NCI-H1417 treated with DMSO at 0.1 percent for 48 hours (cell line): ENCODE data around the gene NTSR1.

Source experiments
- DNase-seq: peaks from one replicate; lab custom pipeline; 2025; lab: John Stamatoyannopoulos, UW

Gene NTSR1

DNA sequence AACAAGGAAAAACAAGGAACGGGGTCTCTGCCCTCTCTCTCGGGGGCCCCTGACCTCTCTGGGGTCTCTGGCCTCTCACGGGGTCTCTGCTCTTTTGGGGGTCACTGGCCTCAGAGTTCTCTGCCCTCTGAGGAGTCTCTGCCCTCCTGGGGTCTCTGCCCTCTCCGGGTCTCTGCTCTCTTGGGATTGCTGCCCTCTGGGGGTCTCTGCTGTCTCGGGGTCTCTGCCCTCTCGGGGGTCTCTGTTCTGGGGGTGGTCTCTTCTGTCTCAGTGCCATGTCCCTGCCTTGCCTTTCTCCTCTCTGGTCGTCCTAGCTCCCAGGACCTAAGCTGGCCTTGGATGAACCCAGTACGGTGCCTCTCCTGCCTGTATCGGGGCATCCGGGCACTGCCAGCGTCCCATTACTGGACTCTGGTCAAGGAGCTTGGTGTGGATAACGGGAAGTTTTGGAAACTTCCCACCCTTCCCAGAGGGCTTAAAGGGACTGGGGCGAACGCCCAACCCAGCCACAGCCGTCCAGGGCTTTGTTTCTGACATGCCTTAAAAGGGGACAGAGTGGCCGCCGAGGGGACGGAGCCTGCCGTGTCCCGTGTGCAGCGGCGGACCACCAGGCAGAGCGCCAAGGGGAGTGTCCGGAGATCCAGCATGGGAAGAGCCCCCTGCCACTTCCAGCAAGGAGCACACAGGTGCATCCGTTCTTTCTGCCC lies 62.9 kb downstream of the NTSR1 start:
- DNase-seq: no peak

DNA sequence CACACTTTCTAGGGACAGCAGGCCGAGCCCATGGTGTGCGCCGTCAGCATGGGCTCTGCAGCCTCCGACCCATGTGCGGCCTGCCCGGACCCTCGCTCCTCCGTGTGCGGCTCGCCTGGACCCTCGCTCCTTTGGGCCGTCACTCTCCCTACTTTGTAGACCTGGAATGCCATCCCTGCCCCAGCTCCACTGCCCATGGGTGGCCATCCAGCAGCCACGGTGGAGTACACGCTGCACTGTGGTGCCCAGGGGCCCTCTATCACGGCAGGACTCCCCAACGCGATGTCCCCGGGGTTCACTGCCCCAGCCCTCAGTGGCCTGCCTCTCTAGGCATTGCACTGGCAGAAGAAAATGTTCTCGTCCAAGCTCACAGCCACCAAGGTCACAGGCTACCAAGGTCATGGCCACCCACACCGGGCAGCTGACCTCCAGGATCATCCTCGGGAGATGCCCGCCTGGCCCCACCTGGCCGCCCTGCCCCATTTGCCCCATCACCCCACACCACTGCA lies 63.5 kb downstream of the NTSR1 start:
- DNase-seq: no peak

DNA sequence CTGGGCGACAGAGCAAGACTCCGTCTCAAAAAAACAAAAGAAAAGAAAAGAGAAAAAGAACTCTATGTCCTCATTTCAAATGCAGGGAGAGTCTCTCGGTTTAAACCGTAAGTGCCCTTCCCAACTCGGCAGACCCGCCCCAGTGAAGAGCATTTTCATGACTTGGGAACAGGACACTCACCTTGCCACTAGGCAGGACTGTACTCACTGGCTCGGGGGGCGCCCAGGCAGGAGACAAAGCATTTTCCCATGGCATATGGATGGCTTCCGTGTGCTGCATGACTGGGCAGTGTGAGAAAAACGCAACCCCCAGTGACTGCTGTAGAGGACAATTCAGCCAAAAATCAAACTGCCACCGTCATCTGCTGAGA lies 64.0 kb downstream of the NTSR1 start:
- DNase-seq: no peak

DNA sequence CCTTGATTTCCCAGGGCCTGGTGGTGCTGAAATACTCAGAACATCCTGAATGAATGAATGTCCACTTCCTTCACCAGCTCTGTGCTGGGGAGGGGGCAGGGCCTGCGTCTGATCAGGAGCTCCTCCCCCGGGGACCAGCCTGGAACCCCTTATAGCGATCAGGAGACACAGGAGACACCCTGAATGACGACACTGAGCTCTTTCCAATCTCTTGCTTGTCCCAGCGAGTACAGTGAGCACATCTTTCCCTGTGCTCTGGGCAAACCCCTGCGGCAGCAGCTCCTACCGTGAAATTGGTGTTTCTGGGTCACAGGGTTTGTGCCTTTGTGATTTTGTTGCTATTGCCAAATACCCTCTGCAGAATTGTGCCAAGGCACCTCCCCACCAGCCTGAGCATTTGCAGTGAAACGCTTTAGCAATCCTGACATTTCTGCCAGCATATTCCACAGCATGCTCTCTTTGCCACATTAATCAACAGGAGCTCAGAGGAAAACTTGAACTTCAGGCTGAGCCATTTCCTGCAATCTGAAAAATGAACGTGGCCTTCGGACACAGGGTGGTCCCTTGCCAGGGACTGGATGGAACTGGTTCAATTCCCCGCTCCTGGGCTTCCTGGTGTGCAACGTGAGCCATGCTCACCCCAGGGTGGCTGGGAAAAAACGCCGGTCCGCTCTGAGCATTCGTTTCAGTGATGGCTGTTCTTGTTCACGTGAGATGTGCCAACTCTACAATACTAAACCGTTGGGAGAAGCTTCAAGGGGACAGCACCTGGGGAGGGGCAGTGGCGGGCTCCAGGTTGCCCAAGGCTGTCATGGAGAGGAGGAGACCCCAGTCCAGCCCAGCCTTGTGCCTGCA lies 64.6 kb downstream of the NTSR1 start:
- DNase-seq: no peak

DNA sequence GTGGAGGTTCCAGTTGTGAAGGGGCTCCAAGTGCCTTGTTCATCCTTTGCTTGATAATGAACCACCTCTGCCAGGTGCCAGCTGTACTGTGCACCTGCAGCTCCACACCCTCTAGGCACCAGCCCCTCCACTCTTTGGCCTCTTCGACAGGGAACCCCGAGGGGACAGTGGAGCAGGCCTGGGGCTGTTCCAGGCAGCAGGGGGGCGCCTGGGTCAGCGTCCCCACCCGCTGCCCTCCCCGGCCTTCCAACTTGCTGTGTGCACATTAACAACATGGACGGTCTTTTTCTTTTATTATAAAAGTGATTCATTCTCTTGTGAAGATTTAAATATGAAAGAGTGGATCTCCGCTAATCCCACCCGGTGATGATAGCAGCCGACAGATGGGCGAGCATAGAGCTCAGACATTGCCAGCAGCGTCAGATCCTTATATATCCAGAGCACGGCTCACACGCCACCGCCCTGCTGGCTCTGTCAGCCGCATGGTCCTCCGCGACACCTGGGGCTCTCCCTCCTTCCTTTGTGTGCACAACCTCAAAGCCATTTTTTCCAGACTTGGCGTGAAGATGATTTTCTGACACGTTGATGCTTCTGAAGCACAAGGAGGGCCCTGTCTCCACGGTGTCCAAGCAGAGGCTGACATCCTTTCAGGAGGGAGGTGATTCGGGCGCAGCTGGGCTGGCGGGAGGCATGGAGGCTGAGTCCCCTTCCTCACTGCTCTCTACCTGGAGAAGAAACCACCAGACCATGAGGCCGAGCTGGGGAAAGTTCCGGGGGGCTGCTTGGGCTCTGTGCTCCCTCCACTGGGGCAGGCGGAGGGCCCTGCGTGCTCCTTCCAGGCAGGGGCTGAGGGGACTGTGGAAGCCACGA lies 65.4 kb downstream of the NTSR1 start:
- DNase-seq: no peak

DNA sequence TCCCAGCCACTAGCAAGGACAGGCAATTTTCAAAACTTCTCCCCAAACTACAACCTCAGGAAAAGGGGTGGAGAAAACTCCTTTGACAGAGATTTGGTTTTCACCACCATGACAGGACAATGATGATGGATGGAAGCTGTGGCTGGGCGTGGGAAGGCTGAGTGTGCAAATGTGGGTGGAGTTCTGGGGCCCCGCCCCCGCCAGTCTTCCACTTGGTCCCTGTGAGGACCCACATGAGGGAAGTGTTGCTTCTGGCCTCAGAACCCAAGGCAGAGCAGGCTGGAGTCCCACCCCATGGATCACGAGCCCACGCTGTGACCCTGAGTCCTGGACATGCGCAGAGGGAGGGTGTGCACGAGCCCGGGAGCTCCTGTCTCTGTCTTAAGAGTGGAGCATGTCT lies 66.1 kb downstream of the NTSR1 start:
- DNase-seq: no peak

DNA sequence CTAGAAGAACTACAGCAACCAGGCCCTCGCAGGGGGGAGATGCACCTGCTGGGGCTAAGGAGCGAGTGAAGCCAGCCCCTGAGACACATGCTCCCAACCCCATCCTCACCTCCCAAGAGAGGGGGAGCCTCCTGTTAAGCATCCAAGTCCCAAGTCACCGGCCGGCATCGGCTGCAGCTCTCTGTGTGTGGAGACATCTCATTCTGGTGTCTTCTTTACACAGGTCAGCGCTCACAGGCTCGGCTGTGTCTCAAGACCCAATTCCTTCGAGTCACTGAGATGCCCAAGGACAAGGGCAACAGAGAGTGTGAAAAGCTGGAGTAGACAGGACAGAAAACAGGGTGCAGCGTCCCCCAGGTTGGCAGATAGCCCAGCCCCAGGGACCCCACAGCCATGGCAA lies 66.6 kb downstream of the NTSR1 start:
- no peak for DNase-seq

DNA sequence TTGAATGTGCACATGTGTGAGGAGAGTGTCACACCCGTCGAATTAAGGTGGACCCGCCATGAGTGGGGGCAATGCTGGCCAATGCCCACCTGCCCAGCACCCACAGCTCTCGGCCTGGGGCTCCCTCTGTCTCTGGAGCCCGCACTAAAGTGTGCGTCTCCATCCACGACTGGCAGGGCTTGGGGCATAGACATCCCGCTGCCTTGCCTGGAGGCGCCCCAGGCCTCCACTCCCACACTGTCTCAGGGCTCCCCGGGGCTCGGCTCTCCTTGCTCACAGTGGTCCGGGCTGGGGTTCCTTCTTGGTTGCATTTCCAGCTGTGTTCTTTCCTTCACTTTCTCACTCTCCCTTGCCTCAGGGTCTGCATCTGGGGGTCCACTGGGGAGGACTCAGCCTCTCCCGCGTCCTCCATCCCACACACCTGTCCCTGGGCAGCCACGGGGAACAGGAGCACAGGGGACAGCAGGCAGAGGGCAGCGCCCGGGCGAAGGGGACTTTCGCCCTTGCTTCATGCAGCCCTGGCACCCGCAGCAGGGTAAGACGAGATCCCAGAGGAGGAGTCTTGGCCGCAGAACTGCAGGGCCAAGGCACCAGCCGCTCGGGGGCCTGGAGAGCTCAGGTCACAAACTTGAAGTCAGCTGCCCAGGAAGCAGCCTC lies 67.5 kb downstream of the NTSR1 start:
- DNase-seq: no peak

DNA sequence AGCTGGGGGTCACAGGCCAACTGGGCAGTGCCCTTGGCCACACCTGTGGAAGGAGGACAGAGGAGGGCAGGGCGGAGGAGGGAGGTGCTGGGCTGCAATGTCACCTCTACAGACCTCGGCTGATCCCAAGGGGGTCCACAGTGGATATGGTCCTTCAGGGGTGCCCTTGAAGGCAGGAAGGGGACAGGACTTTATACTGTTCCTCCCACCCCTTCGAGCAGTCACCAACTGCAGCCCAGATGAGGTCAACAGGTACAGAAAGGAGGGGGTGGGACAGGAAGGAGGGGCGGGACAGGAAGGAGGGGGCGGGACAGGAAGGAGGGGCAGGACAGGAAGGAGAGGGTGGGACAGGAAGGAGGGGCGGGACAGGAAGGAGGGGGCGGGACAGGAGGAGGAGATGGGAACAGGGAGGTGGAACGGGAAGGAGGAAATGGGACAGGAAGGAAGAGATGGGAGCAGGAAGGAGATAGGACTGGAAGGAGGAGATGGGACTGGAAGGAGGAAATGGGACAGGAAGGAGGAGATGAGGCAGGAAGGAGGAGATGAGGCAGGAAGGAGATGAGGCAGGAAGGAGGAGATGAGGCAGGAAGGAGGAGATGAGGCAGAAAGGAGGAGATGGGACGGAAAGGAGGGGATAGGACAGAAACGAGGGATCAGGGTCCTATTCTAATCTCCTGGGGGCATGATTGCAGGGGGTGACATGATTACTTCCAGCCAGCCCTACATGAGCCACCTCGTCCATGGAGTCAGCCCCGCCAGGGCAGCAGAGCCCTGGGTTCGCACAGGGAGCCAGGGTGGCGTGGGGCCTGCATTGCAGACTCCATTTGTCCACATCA lies 68.3 kb downstream of the NTSR1 start:
- no peak for DNase-seq

DNA sequence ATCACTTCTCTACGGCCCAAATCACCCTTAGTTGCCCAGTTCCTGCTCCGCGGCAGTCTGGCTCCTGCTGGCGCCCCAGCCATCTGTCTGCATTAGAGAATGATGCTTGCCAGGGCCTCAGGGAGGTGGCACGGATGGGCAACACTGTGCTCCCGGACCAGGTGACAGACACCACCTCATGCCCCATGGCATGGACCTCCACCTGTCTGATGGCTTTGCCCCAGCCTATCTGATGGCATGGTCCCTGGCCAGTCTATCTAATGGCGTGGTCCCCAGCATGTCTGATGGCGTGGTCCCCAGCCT lies 68.8 kb downstream of the NTSR1 start:
- DNase-seq: no peak

DNA sequence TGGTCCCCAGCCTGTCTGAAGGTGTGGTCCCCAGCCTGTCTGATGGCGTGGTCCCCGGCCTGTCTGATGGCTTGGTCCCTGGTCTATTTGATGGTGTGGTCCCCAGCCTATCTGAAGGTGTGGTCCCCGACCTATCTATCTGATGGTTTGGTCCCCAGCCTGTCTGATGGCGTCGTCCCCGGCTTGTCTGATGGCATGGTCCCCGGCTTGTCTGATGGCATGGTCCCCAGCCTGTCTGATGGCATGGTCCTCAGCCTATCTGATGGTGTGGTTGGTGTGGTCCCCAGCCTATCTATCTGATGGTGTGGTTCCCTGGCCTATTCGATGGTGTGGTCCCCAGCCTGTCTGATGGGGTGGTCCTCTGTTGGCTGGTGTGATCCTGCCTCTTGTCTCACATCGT lies 69.4 kb downstream of the NTSR1 start:
- no peak for DNase-seq

DNA sequence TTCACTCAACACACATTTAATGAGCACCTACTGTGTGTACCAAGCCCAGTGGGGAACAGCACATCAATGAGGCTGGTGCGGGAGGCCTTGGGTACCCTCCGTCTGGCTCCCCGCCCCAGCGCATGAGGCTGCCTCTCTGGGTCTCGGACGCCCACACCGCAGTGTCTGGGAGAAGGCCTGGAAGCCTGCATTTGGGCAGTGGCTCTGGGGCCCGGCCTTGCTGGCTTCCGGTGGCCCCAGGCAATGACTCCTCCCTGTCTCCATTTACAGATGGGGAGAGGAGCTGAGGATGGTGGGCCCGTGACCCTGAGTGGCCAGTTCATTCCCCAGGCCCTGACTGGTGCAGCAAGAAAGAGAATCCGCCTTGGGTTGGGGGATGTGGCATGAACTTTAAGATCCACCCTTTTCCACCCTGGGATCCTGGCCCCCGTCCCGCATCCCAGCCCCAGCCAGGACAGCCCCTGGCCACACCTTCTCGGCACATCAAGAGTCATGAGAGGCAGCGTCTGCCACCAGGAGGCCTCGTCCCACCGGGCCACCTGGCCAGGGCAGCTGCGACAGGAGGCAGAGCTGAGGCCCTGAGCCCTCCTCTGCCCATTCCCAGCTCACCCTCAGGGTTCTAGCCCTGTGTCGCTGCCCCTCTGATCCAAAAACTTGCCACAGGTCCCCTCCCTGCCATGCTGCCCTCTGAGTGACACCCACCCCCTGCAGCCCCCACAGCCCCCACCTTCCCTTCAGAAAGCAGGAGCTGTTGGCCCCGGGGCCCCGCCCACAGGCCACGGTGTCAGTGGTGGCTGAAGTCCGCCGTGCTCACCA lies 70.2 kb downstream of the NTSR1 start:
- DNase-seq: no peak

DNA sequence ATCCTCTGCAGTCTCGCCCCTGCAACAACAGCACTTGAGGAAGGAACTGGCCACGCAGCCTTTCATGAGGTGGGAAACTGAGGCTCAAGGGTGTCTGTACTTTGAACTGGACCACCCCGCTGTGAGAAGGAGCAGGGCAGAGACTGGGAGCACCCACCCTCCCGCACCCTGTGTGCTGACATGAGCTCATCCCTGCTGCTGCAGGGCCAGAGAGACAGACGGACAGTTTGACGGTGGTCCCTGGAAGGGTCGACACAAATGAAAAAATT lies 70.7 kb downstream of the NTSR1 start:
- no peak for DNase-seq

DNA sequence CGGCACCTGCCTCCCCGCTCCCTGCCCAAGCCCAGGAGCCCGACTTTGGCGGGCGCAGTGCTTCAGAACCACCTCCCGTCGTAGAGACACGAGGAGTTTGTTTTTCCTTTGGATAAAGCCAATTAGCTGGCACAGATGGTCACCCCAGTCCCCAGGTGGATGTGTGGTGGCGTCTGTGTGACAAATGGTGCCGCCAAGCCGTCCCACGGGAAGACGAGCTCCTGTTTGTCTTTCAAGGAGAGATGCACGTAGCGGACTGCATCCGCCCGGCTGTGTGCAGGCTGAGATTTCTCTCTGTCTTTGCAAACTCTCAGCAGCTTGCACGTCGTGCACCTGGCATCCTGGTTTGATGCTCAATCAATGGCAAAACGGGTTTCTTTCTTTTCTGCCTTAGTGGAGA lies 71.6 kb downstream of the NTSR1 start:
- DNase-seq: no peak

DNA sequence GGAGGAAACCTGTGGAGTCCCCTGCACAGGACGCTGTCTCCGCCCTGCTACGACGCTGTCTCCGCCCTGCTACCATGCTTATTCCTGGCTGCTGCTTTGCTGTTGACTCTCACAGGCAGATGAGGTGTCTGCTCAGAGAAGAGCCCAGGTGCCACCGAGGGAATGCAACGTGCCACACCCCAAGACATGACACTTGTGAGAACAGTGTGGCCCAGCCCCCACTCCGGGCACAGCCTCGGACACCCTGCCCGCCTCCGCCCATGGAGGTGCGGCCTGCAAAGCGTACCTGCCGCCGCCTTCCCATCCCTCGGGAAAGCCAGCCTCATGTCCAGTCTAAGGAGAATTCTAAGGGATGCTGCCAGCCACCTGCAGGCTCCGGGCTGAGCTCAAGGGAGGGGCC lies 72.1 kb downstream of the NTSR1 start:
- no peak for DNase-seq

DNA sequence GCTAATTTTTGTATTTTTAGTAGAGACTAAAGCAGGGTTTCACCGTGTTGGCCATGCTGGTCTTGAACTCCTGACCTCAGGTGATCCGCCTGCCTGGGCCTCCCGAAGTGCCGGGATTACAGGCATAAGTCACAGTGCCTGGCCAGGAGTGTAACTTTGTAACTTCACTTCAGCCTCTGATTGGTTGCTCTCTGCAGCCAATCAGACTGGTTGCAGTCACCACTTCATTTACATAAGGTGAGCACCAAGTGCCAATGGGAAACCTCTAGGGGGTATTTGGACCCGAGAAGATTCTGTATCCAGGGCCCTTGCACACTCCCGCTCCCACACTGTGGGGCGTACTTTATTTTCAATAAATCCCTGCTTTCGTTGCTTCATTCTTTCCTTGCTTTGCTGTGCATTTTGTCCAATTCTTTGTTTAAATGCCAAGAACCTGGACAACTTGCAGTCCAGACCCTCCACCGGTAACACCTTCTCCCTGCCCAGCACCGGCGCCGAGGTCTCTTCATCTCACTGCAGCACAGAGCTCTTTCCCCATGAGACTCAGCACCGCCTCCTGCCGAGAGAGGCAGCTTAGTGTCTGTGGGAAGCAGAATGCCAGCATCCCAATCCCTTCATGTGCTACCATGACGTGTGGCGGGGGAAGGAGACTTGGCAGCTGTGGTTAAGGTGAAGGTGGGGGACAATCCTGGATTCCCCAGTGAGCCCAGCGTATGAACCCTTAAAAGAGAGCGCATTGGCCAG lies 73.7 kb downstream of the NTSR1 start:
- DNase-seq: no peak

DNA sequence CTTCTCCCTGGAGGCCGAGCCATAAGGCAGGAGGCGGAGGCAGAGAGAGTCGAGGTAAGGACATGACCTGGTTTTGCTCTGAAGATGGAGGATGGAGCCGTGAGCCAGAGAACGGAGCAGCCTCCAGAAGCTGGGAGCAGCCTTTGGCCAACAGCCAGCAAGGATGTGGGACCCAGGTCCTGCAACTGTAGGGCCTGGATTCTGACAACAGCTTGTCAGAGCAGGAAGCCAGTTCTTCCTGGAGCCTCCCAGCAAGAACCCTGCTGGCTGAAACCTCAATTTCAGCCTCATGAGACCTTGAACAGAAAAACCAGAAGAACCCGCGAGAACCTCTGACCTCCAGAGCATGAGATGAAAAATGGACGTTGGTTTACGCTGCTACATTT lies 74.2 kb downstream of the NTSR1 start:
- DNase-seq: no peak

DNA sequence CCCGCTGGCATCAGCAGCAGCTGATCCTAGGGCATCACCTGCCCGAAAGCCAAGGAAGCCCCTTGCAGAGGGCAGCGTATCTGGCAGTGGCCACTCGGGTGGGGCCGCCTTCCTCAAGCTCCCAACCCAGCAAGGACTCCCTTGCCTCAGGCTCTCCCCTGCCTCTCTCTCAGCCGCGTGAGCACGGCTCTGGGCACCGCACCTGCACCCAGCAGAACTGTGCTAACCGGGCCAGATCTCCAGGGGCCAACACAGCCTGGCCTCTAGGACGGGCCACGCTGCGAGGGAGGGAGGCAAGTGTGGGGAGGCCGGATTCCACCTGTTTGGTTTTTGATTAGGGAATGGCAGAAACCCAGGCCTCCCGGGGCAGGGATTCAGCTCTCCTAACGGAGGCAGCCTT lies 75.9 kb downstream of the NTSR1 start:
- DNase-seq: no peak

DNA sequence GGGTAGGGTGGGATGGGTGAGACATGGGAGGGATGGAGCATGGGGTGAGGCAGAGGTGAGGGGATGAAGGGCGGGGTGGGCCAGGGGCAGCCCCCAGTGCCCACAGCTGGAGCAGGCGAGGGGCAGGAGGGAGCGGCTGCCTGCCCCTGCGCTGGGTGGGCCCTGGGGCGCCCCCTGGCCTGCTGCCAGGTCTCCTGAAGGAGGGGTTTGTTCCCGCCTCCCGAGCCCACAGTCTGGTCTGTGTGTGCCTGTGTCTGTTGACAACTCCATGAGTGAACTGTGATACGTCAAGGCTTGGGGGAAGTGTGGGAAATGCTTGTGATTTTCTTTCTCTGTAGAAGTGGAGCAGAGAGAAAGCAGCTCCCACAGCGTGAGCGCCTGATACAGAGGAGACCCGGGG lies 76.8 kb downstream of the NTSR1 start:
- DNase-seq: no peak

DNA sequence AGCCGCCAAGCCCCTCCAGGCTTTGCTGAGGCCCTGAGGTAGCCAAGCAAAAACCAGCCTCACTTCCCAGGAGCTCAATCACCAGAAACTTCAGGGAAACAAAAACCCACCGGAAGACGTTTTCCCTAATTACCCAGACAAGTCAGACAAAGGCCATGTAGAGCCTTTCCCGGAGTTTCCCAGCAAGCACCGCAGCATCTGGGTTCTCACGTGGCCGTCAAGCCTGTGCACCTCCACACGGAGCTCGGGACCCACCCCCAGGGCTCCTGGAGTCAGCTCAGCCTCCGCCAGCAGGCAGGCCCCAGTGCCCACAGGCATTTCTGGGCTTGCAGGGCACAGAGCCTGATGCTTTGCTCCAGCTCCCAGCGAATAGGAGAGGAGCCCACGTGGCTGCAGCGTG lies 77.5 kb downstream of the NTSR1 start:
- DNase-seq: no peak
